22Rv1 (cell line): Measurements from ENCODE around the gene STARD9.

Experiments used
- ZFX ChIP-seq: fragments of 450-650 bp; IDR thresholded peaks from 2 replicates; pipeline ENCODE4 v1.6.1; 2017; ENCODE audit warnings: antibody characterized with exemption, borderline replicate concordance
- TF ChIP-seq, protein P1 (sequence below): fragments of 450-650 bp; IDR thresholded peaks from 2 replicates; pipeline ENCODE4 v1.5.1; 2017; ENCODE audit warnings: mild to moderate bottlenecking

DNA sequence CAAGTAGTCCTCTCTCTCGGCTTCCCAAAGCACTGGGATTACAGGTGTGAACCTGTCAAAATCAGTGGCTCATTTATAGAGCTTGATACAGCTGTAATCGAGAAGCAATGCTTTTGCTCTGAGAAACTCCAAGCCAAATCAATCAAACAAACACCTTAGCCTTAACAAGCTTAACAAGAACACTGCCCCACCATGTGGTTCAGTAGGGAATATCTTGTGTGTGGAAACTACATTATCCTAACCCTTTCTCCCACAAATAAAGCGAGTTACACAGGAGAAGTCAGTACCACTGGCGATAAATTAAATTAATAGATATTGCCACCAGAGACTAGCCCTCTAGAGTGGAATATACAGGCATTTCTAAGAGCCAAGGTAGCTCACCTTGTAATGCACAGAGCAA is 147.7 kb downstream of the STARD9 start:
- TF ChIP-seq, protein P1, sequence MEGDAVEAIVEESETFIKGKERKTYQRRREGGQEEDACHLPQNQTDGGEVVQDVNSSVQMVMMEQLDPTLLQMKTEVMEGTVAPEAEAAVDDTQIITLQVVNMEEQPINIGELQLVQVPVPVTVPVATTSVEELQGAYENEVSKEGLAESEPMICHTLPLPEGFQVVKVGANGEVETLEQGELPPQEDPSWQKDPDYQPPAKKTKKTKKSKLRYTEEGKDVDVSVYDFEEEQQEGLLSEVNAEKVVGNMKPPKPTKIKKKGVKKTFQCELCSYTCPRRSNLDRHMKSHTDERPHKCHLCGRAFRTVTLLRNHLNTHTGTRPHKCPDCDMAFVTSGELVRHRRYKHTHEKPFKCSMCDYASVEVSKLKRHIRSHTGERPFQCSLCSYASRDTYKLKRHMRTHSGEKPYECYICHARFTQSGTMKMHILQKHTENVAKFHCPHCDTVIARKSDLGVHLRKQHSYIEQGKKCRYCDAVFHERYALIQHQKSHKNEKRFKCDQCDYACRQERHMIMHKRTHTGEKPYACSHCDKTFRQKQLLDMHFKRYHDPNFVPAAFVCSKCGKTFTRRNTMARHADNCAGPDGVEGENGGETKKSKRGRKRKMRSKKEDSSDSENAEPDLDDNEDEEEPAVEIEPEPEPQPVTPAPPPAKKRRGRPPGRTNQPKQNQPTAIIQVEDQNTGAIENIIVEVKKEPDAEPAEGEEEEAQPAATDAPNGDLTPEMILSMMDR = peak; percentile 1; the same call in 1 of the 2 replicates
- TF ChIP-seq ZFX = no peak
